Fibroblast of lung (primary cell): Measurements from ENCODE around the gene TMEM212. TPM values are rescaled to one million over a fixed set of nuclear protein-coding genes. Genes with fewer than 3 reads are reported as not detected.

ENCODE experiments used
- DNase-seq, 2 donors: peaks; one replicate each; pipeline versions ENCODE4 v3.0.0 to v3.0.0-alpha.2; 2010; ENCODE audit warnings: low read depth in 2 of 2
- H2AFZ ChIP-seq: 2 replicates; pipeline ENCODE4 v1.5.1; 2012; ENCODE audit warnings: low read length, control low read depth, inconsistent platforms
- H3K27ac ChIP-seq: 2 replicates; pipeline ENCODE4 v1.5.1; 2011; ENCODE audit warnings: low read length, control low read depth; ENCODE audit not compliant: insufficient read depth
- H3K27me3 ChIP-seq: 2 replicates; pipeline ENCODE4 v1.5.1; 2011; ENCODE audit warnings: mild to moderate bottlenecking, low read length; ENCODE audit not compliant: control insufficient read depth, insufficient read depth
- H3K36me3 ChIP-seq: 2 replicates; pipeline ENCODE4 v1.5.1; 2011; ENCODE audit warnings: low read length; ENCODE audit not compliant: control insufficient read depth, insufficient read depth
- H3K4me1 ChIP-seq: 2 replicates; pipeline ENCODE4 v1.5.1; 2011; ENCODE audit warnings: low read length; ENCODE audit not compliant: control insufficient read depth, insufficient read depth; ENCODE audit errors: extremely low read depth
- H3K4me2 ChIP-seq: 2 replicates; pipeline ENCODE4 v1.5.1; 2011; ENCODE audit warnings: low read length, control low read depth; ENCODE audit not compliant: insufficient read depth; ENCODE audit errors: extremely low read depth
- H3K4me3 ChIP-seq, 4 experiments: fragments of 200-600 bp in 1 of 4; sonication (generic) in 1 of 4; replicated peaks in 1 of 4; 2 replicates each; pipeline ENCODE4 v1.5.1; 2011 to 2016; ENCODE audit warnings: low read length in 4 of 4, low read depth in 3 of 4, mild to moderate bottlenecking in 3 of 4, control low read depth in 2 of 4, inconsistent platforms in 1 of 4, mixed read lengths in 1 of 4; ENCODE audit not compliant: insufficient read depth in 1 of 4; ENCODE audit errors: control extremely low read depth in 1 of 4
- H3K79me2 ChIP-seq: 2 replicates; pipeline ENCODE4 v1.5.1; 2012; ENCODE audit warnings: mild to moderate bottlenecking, low read length, inconsistent platforms; ENCODE audit not compliant: control insufficient read depth, insufficient read depth
- H3K9ac ChIP-seq: 2 replicates; pipeline ENCODE4 v1.5.1; 2011; ENCODE audit warnings: mild to moderate bottlenecking, low read length, control low read depth; ENCODE audit not compliant: insufficient read depth
- H3K9me3 ChIP-seq: 2 replicates; pipeline ENCODE4 v1.5.1; 2012; ENCODE audit warnings: low read depth, low read length; ENCODE audit not compliant: control insufficient read depth, insufficient read depth
- H4K20me1 ChIP-seq: 2 replicates; pipeline ENCODE4 v1.5.1; 2011; ENCODE audit warnings: low read length; ENCODE audit not compliant: control insufficient read depth, insufficient read depth; ENCODE audit errors: extremely low read depth
- CTCF ChIP-seq, 2 donors: IDR thresholded peaks in 1 of 2; conservative IDR thresholded peaks in 1 of 2; 1 replicate in 1 of 2; 2 replicates in 1 of 2; pipeline ENCODE4 v1.5.1; 2011 to 2012; ENCODE audit warnings: low read length in 2 of 2, control low read depth in 1 of 2, inconsistent platforms in 1 of 2, low read depth in 1 of 2, mild to moderate bottlenecking in 1 of 2
- EZH2 ChIP-seq: IDR thresholded peaks from 2 replicates; pipeline ENCODE4 v1.5.1; 2012; ENCODE audit warnings: low read length, control low read depth, mild to moderate bottlenecking; ENCODE audit errors: missing control alignments
- polyA plus RNA-seq, 2 donors: library from polyadenylated mRNA; depleted of rRNA in 1 of 2; stranded (reverse) in 1 of 2; unstranded in 1 of 2; fragments of >200 nt; gene quantifications; 2 replicates each; pipeline ENCODE4 v1.2.1, GENCODE V29; 2011 to 2012; ENCODE audit warnings: missing spikeins in 1 of 2
- total RNA-seq: library from RNA; depleted of rRNA; stranded (reverse); fragments of >200 nt; gene quantifications from 2 replicates; pipeline ENCODE4 v1.2.1, GENCODE V29; 2014

TMEM212 gene
- total and polyA plus RNA-seq, 2 donors (not counting 1 experiment from before 2014, with no cell fraction given) = not detected

DNA sequence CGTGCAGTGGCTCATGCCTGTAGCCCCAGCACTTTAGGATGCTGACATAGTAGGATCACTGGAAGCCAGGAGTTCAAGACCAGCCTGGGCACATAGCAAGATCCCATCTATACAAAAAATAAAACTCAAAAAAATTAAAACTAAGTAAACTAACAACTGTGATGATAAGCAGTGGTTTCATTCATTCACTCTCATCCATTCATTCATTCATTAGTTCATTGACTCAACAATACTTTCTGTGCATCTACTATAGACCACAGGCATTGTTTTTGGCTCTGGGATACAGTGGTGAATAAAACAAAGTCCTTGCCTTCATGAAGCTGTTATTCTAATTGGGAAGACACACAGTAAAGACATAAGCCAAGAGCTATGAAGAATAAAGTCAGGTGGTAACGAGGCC lies 7.5 kb upstream of the TMEM212 start:
- TF ChIP-seq CTCF (conservative IDR thresholded peaks at IDR 0.05 in 1 of 2, IDR thresholded peaks at IDR 0.05 in 1 of 2; ENCODE audit: low read depth in 1 of 2, low read length in 2 of 2) (no peak), EZH2 (no peak)
- Histone ChIP-seq H3K9ac (no peak overlapping the region), H3K27ac (no peak overlapping the region), H2AFZ (no peak overlapping the region), H3K4me3 (no peak overlapping the region), H3K36me3 (no peaks in the 10 kb centered on the region), H4K20me1 (no peaks in the 10 kb centered on the region), H3K4me1 (peaks cover 19% of the 10 kb centered on the region), H3K79me2 (no peaks in the 10 kb centered on the region), H3K9me3 (no peaks in the 10 kb centered on the region), H3K4me2 (no peak overlapping the region), H3K27me3 (no peaks in the 10 kb centered on the region)
- DNase-seq = no peak

- Histone ChIP-seq H3K27me3 (no peaks in the 10 kb centered on the region), H3K4me3 (no peak overlapping the region), H3K4me1 (peaks cover 19% of the 10 kb centered on the region), H3K4me2 (no peak overlapping the region), H3K9ac (no peak overlapping the region), H2AFZ (no peak overlapping the region), H3K79me2 (no peaks in the 10 kb centered on the region), H3K36me3 (no peaks in the 10 kb centered on the region), H3K9me3 (no peaks in the 10 kb centered on the region), H3K27ac (no peak overlapping the region), H4K20me1 (no peaks in the 10 kb centered on the region)
- no peak for DNase-seq
- TF ChIP-seq EZH2 (no peak), CTCF (conservative IDR thresholded peaks at IDR 0.05 in 1 of 2, IDR thresholded peaks at IDR 0.05 in 1 of 2; ENCODE audit: low read depth in 1 of 2, low read length in 2 of 2) (no peak)
Measured at GRCh38 chr3:171836855-171837254, 6.3 kb upstream of the TMEM212 start.

- Histone ChIP-seq H3K27ac (peak overlapping the region; percentile 72), H3K9me3 (no peaks in the 10 kb centered on the region), H2AFZ (no peak overlapping the region), H3K36me3 (no peaks in the 10 kb centered on the region), H3K79me2 (no peaks in the 10 kb centered on the region), H4K20me1 (no peaks in the 10 kb centered on the region), H3K4me3 (no peak overlapping the region), H3K9ac (no peak overlapping the region), H3K4me2 (peak overlapping the region; percentile 86), H3K27me3 (no peaks in the 10 kb centered on the region), H3K4me1 (peaks cover 17% of the 10 kb centered on the region)
- no peak for TF ChIP-seq EZH2
- no peak for DNase-seq
Measured at GRCh38 chr3:171837698-171838097, 5.5 kb upstream of the TMEM212 start.
